ENCODE results near the gene ATP9B. TPM values are rescaled to one million over a fixed set of nuclear protein-coding genes. Genes with fewer than 3 reads are reported as not detected.

The ATP9B gene
- total and polyA plus RNA-seq, 9 donors = 19.9 to 72.1 (median 43.2) TPM

- WGBS, 3 donors = 88 to 92% (median 91%) methylated on average over 2 of the region's 2 CpGs
These were observed 34.9 kb downstream of the ATP9B start for GRCh38 chr18:79104137-79104536.

GRCh38 chr18:79105455-79105854 lies 36.3 kb downstream of the ATP9B start:
- Histone ChIP-seq H3K27me3 (no peaks in the 10 kb centered on the region), H3K9me3 (no peaks in the 10 kb centered on the region), H3K4me1 (ENCODE audit: insufficient read depth) (no peaks in the 10 kb centered on the region), H3K4me3 (no peak overlapping the region), H3K27ac (no peak overlapping the region), H3K36me3 (no peaks in the 10 kb centered on the region)
- WGBS, 3 donors = 92 to 95% (median 93%) methylated on average over 6 of the region's 6 CpGs
- TF ChIP-seq POLR2A (IDR thresholded peaks at IDR 0.05) = no peak
- TF ChIP-seq, protein P1, sequence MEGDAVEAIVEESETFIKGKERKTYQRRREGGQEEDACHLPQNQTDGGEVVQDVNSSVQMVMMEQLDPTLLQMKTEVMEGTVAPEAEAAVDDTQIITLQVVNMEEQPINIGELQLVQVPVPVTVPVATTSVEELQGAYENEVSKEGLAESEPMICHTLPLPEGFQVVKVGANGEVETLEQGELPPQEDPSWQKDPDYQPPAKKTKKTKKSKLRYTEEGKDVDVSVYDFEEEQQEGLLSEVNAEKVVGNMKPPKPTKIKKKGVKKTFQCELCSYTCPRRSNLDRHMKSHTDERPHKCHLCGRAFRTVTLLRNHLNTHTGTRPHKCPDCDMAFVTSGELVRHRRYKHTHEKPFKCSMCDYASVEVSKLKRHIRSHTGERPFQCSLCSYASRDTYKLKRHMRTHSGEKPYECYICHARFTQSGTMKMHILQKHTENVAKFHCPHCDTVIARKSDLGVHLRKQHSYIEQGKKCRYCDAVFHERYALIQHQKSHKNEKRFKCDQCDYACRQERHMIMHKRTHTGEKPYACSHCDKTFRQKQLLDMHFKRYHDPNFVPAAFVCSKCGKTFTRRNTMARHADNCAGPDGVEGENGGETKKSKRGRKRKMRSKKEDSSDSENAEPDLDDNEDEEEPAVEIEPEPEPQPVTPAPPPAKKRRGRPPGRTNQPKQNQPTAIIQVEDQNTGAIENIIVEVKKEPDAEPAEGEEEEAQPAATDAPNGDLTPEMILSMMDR (IDR thresholded peaks at IDR 0.05) = no peak
- TF ChIP-seq EP300 (IDR thresholded peaks at IDR 0.05) = no peak
- DNase-seq = no peak
- intact Hi-C loops (cut with DNase I) = no loop called here

More at GRCh38 chr18:79104137-79104536, 34.9 kb downstream of the ATP9B start:
- Histone ChIP-seq H3K9me3 (no peaks in the 10 kb centered on the region), H3K4me1 (ENCODE audit: insufficient read depth) (no peaks in the 10 kb centered on the region), H3K27me3 (no peaks in the 10 kb centered on the region), H3K36me3 (no peaks in the 10 kb centered on the region), H3K4me3 (no peak overlapping the region), H3K27ac (no peak overlapping the region)
- DNase-seq = no peak
- TF ChIP-seq EP300 (IDR thresholded peaks at IDR 0.05) (no peak), POLR2A (IDR thresholded peaks at IDR 0.05) (no peak)
- TF ChIP-seq, protein P1 (IDR thresholded peaks at IDR 0.05) = no peak
- intact Hi-C loops (cut with DNase I) = no loop called here

GRCh38 chr18:79106084-79106483 lies 36.9 kb downstream of the ATP9B start:
- H3K9me3 ChIP-seq = no peaks in the 10 kb centered on the region
- H3K27ac ChIP-seq = no peak overlapping the region
- peaks cover 2% of the 10 kb centered on the region for H3K27me3 ChIP-seq
- WGBS, 3 donors = 82 to 86% (median 83%) methylated on average over 5 of the region's 5 CpGs
- no peak for DNase-seq
- TF ChIP-seq EP300 (IDR thresholded peaks at IDR 0.05) = no peak
- TF ChIP-seq, protein P1 (IDR thresholded peaks at IDR 0.05) = no peak
- no peak for TF ChIP-seq POLR2A (IDR thresholded peaks at IDR 0.05)
- H3K4me1 ChIP-seq (ENCODE audit: insufficient read depth) = no peaks in the 10 kb centered on the region
- H3K4me3 ChIP-seq = no peak overlapping the region
- intact Hi-C loops (cut with DNase I) = no loop called here
- no peaks in the 10 kb centered on the region for H3K36me3 ChIP-seq

DNA sequence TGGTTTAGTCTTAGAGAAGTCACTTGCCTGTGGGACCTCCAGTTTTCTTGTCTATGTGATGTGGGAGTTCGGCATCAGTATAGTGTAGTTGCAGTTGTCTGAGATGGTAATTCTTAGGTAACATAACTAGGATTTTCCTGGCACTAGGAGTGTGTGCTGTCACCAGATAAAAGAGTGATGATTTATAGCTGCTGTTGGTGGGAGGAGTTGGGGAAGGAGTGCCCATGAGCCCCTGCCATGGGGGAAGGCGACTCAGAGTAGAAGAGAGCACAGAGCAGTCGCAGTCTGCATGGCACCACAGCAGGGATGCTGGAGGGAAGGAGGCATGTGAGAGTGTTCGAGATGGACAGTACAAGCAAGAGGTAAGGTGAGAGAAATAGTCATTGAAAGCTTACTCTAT lies 38.7 kb downstream of the ATP9B start:
- Histone ChIP-seq H3K27me3 (peaks cover 2% of the 10 kb centered on the region), H3K36me3 (no peaks in the 10 kb centered on the region), H3K4me3 (no peak overlapping the region), H3K27ac (no peak overlapping the region), H3K9me3 (no peaks in the 10 kb centered on the region), H3K4me1 (ENCODE audit: insufficient read depth) (no peaks in the 10 kb centered on the region)
- intact Hi-C loops (cut with DNase I) = no loop called here
- TF ChIP-seq EP300 (IDR thresholded peaks at IDR 0.05) = no peak
- TF ChIP-seq POLR2A (IDR thresholded peaks at IDR 0.05) = no peak
- TF ChIP-seq, protein P1 (IDR thresholded peaks at IDR 0.05) = no peak
- DNase-seq = no peak
- 86 to 88% (median 88%) methylated on average over 4 of the region's 4 CpGs for WGBS, 3 donors

All from ovary (tissue), 9 donors.